GM10266 (cell line): ENCODE results near the gene PITX1.

Experiments used
- DNase-seq: peaks from one replicate; pipeline ENCODE4 v3.0.0; 2012; ENCODE audit errors: extremely low spot score
- TF ChIP-seq, protein P1 (sequence below): IDR thresholded peaks from 2 replicates; pipeline ENCODE4 v1.5.1; 2012; ENCODE audit warnings: mild to moderate bottlenecking, low read depth; ENCODE audit not compliant: control insufficient read depth, insufficient read depth; ENCODE audit errors: missing control alignments

Gene PITX1

DNA sequence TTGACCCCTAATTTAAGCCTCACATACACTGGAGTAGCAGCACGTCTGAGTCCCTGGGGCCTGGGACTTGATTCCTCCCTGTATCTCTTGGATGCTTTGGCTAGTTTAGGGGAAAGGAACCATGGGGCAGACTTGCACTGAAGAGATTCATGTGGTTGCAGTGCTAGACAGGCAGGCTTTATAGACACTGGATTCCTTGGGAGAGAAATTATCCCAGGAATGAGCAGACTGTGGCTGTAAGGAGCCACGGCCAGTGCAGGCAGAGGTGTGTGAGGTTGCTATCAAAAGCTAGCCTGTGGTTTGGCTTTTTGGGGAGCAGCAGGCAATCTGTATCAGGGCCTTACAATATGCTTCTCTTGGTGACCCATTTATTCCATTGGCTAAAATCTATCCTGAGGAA is 20.5 kb upstream of the PITX1 start:
- TF ChIP-seq, protein P1, sequence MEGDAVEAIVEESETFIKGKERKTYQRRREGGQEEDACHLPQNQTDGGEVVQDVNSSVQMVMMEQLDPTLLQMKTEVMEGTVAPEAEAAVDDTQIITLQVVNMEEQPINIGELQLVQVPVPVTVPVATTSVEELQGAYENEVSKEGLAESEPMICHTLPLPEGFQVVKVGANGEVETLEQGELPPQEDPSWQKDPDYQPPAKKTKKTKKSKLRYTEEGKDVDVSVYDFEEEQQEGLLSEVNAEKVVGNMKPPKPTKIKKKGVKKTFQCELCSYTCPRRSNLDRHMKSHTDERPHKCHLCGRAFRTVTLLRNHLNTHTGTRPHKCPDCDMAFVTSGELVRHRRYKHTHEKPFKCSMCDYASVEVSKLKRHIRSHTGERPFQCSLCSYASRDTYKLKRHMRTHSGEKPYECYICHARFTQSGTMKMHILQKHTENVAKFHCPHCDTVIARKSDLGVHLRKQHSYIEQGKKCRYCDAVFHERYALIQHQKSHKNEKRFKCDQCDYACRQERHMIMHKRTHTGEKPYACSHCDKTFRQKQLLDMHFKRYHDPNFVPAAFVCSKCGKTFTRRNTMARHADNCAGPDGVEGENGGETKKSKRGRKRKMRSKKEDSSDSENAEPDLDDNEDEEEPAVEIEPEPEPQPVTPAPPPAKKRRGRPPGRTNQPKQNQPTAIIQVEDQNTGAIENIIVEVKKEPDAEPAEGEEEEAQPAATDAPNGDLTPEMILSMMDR = no peak
- DNase-seq = no peak

DNA sequence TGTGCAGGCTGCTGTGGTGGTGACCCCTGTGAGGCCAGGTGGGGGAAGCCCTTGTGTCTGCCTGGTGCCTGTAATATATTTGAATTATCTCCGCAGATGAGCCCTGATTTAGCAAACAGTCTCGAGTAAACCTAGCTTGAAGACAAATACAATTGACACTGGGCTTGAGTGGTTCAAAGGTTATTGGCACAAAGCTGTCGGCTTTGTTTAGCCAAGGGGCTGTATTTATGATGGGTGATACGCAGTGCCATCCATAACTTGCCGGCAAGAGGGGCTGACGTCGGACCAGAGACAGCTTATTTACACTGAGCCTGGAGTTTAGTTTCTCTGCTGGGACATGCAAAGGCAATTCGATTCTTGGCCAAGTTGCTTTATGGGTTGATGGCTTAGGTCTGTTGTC is 20.0 kb upstream of the PITX1 start:
- no peak for DNase-seq
- TF ChIP-seq, protein P1 = no peak

DNA sequence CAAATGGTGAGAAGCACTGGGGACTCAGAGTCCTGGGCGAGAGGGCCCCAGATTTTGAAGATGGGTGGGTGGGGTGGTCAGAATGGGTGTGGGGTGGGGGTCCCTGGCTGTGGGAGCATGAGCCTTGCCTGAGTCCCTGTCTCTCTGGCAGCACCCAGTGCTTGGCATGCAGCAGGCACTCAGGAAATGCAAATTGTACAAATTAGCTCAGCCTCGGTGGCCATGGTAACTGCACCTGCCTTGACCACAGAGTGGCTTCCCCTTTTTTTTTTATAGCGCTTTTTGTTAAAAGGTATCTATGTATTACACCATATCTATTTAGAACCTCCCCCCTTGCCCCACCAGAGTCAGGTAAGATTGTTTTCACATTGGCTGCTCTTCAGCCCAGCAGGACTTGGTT is 19.2 kb upstream of the PITX1 start:
- no peak for DNase-seq
- TF ChIP-seq, protein P1 = no peak

DNA sequence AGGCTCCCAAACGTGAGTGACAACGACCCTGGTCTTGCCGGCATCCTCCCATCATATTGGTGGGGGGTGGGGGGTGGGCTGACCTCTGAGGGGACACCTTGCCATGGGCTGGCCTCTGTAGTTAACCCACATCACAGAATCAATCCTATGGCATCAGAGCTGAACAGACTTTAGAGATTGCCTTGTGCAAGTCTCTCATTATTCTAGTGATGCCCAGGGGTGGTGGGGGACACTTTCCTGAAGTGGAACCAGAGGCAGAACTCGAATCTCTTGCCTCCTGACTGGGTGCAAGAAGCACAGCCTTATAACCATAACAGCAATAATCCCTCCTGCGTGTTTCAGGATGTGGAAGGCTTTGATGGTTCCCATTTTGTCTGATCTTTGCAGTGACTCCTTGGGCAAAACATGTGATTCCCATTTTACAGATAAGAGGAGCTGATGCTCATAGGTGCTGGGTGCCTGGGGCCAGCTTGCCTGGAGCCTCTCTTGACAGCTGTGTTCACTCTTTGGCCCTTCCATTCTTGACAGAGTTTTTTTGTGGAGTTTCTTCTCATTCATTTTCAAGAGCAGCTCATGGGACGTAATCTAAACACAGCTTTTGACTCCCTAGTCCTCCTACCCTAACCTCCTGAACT is 18.6 kb upstream of the PITX1 start:
- no peak for DNase-seq
- TF ChIP-seq, protein P1 = no peak

DNA sequence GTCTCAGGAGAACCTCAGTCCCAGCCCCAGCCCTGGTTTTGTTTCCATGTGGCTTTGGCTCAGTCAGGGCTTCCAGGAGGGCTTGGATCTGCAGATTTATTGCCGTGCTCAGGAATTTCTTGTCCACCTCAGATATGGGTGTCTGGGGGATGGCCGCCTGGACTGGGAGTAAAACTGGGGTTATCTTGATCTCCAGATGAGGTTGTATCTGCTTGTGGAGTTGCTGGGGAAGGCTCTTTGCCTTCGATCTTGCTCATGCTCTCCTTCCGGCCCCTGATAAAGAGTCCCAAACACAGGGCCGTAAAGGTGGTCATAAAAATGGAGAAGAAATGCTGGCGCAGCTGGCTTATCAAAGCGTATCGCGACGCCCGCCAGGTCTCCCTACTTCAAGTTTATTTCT is 17.8 kb upstream of the PITX1 start:
- DNase-seq = no peak
- TF ChIP-seq, protein P1 = no peak

DNA sequence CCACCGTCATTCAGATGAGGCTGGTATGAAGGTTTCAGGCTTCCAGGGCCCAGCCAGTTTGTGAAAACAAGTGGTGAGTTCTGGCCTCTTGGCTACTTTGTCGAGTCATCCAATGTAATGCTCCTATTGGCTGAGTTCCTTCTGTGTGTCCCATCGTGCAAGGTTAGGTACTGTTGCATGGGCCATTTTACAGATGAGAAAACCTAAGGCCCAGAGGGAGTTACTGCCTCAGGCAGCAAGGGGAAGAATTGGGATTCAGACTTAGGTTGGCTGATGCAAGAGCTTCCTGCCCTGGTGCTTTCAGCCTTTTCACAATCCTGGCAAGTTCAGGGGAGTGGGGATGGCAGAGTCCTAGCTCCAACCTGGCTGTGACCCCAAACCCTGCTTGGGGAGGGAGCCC is 17.4 kb upstream of the PITX1 start:
- TF ChIP-seq, protein P1 = no peak
- DNase-seq = no peak

DNA sequence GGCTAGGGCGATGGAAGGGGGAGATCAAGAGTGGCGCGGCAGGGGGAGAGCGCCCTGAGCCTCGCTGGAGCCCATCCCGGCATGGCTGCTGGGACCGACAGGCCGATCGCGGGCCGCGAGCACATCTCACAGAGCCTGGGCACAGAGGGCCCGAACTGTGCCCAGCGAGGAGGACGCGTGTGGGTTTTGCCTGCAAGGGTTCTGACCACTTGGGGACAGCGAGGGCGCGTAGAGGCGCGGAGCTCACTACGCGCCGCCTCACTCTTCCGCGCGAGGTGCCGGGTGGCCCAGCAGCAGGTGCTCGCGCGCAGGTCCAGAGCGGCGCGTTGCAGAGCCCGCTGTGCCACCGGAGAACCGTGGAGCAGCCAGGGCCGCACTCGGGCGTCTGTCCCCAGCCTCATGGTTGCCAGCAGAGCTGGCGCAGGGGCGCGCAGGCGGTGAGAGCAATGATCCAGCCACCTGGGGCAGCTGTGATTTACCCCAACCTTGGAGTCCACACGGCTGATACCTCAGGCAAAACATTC is 16.3 kb upstream of the PITX1 start:
- no peak for DNase-seq
- TF ChIP-seq, protein P1 = no peak
